DOHH2 (cell line): ENCODE measurements around the gene FABP7.
A peak's percentile ranks its signal among the peaks of the same experiment; 100 is the strongest.

Experiments
- H3F3A ChIP-seq: fragments of 200-600 bp; sonication (generic), shearing (Covaris generic); 2 replicates; pipeline ENCODE4 v1.6.0; 2016; ENCODE audit warnings: antibody characterized with exemption, mild to moderate bottlenecking; ENCODE audit not compliant: control insufficient read depth, insufficient read depth
- H3K27ac ChIP-seq: fragments of 200-600 bp; sonication (generic); 2 replicates; pipeline ENCODE4 v1.5.1; 2014; ENCODE audit warnings: low read depth, mild to moderate bottlenecking, low read length, moderate library complexity
- H3K27me3 ChIP-seq: fragments of 200-600 bp; sonication (generic); 2 replicates; pipeline ENCODE4 v1.6.1; 2014; ENCODE audit warnings: mild to moderate bottlenecking, low read length, mixed read lengths; ENCODE audit not compliant: control insufficient read depth
- H3K36me3 ChIP-seq: fragments of 200-600 bp; sonication (generic); 2 replicates; pipeline ENCODE4 v1.6.1; 2014; ENCODE audit warnings: mild to moderate bottlenecking, low read length, moderate library complexity, mixed read lengths; ENCODE audit not compliant: control insufficient read depth
- H3K4me1 ChIP-seq: fragments of 200-600 bp; sonication (generic); 2 replicates; pipeline ENCODE4 v1.6.1; 2014; ENCODE audit warnings: mild to moderate bottlenecking, low read length, mixed read lengths; ENCODE audit not compliant: control insufficient read depth
- H3K4me2 ChIP-seq: fragments of 200-600 bp; sonication (generic); 2 replicates; pipeline ENCODE4 v1.6.0; 2014; ENCODE audit warnings: mild to moderate bottlenecking, low read length, moderate library complexity
- H3K4me3 ChIP-seq: fragments of 200-600 bp; sonication (generic); 2 replicates; pipeline ENCODE4 v1.5.1; 2014; ENCODE audit warnings: mild to moderate bottlenecking, low read length, mixed read lengths
- H3K79me2 ChIP-seq: fragments of 200-600 bp; sonication (generic); 2 replicates; pipeline ENCODE4 v1.6.1; 2014; ENCODE audit warnings: mild to moderate bottlenecking, low read length, mixed read lengths; ENCODE audit not compliant: control insufficient read depth
- H3K9me2 ChIP-seq: fragments of 200-600 bp; sonication (generic); replicated peaks from 2 replicates; pipeline ENCODE4 v1.6.1; 2014; ENCODE audit warnings: mild to moderate bottlenecking, low read length, mixed read lengths; ENCODE audit not compliant: control insufficient read depth
- H3K9me3 ChIP-seq: fragments of 200-600 bp; sonication (generic); 2 replicates; pipeline ENCODE4 v1.6.1; 2014; ENCODE audit warnings: antibody characterized with exemption, low read length, mixed read lengths; ENCODE audit not compliant: control insufficient read depth, insufficient read depth
- H4K20me1 ChIP-seq: fragments of 200-600 bp; sonication (generic); 2 replicates; pipeline ENCODE4 v1.6.0; 2014; ENCODE audit warnings: low read depth, mild to moderate bottlenecking, antibody characterized with exemption, low read length, moderate library complexity; ENCODE audit not compliant: control insufficient read depth, insufficient read depth
- EZH2phosphoT487 ChIP-seq: fragments of 200-600 bp; sonication (generic); IDR thresholded peaks from 2 replicates; pipeline ENCODE4 v1.6.1; 2017; ENCODE audit warnings: borderline replicate concordance, mild to moderate bottlenecking, antibody characterized with exemption, low read length, moderate library complexity, mixed read lengths
- TF ChIP-seq, protein P1 (sequence below): fragments of 200-600 bp; sonication (generic); IDR thresholded peaks from one replicate; pipeline ENCODE4 v1.5.1; 2014; ENCODE audit warnings: antibody characterized with exemption, mild to moderate bottlenecking, low read depth, low read length; ENCODE audit not compliant: poor library complexity, severe bottlenecking

Gene FABP7

DNA sequence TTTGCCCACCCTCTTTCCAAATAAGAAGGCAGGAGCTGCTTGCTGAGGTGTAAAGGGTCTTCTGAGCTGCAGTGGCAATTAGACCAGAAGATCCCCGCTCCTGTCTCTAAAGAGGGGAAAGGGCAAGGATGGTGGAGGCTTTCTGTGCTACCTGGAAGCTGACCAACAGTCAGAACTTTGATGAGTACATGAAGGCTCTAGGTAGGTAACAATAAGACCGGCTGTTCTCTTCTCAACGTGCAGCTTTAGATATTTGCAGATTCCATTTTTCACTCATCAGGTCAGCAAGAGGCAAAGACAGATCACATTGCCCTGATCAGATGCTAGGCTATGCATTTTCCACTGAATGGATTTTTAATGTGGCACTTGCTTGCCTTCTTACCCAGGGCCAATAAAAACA, at the start of gene FABP7:
FABP7 (plus strand) TSS at position 50 of the 400 bp plus-strand sequence; CDS start at position 129, 79 bp downstream.
- Histone ChIP-seq H3K4me2 (no peak within 1 kb of the TSS), H3K79me2 (no peaks in the 10 kb centered on the region), H3K4me3 (no peak within 1 kb of the TSS), H3K9me3 (no peaks in the 10 kb centered on the region), H3K9me2 (no peaks in the 10 kb centered on the region), H3K36me3 (no peaks in the 10 kb centered on the region), H3F3A (no peaks in the 10 kb centered on the region), H3K27me3 (peaks cover 6% of the 10 kb centered on the region), H3K27ac (no peak within 1 kb of the TSS), H4K20me1 (no peaks in the 10 kb centered on the region), H3K4me1 (no peaks in the 10 kb centered on the region)
- TF ChIP-seq, protein P1, sequence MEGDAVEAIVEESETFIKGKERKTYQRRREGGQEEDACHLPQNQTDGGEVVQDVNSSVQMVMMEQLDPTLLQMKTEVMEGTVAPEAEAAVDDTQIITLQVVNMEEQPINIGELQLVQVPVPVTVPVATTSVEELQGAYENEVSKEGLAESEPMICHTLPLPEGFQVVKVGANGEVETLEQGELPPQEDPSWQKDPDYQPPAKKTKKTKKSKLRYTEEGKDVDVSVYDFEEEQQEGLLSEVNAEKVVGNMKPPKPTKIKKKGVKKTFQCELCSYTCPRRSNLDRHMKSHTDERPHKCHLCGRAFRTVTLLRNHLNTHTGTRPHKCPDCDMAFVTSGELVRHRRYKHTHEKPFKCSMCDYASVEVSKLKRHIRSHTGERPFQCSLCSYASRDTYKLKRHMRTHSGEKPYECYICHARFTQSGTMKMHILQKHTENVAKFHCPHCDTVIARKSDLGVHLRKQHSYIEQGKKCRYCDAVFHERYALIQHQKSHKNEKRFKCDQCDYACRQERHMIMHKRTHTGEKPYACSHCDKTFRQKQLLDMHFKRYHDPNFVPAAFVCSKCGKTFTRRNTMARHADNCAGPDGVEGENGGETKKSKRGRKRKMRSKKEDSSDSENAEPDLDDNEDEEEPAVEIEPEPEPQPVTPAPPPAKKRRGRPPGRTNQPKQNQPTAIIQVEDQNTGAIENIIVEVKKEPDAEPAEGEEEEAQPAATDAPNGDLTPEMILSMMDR, result no peak
- no peak for TF ChIP-seq EZH2phosphoT487

DNA sequence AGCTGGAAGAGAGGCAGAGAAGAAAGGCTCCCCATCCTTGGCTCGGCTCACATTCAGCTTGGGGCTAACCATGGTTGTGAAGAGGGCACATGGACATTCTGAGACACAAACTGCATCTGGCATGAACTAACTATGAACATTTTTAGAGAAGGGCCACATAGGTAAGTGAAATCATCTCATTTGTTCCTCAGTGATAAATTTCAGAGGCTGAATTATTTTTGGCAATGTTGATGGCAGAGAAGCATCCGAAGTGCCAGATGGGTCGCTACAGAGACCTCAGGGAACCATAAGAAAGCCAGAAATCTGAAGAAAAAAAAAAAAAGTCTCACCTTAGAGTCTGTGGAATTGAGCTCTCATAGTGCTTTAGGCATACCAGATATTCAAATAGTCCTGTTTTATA, 49.2 kb upstream of the FABP7 start:
- Histone ChIP-seq H3K4me2 (no peak overlapping the region), H3K36me3 (no peaks in the 10 kb centered on the region), H3F3A (no peaks in the 10 kb centered on the region), H4K20me1 (no peaks in the 10 kb centered on the region), H3K4me3 (no peak overlapping the region), H3K79me2 (no peaks in the 10 kb centered on the region), H3K27me3 (no peaks in the 10 kb centered on the region; the same call in 1 of the 2 replicates), H3K9me2 (no peaks in the 10 kb centered on the region), H3K4me1 (no peaks in the 10 kb centered on the region), H3K27ac (no peak overlapping the region), H3K9me3 (no peaks in the 10 kb centered on the region)
- TF ChIP-seq, protein P1, result no peak
- TF ChIP-seq EZH2phosphoT487, result no peak

DNA sequence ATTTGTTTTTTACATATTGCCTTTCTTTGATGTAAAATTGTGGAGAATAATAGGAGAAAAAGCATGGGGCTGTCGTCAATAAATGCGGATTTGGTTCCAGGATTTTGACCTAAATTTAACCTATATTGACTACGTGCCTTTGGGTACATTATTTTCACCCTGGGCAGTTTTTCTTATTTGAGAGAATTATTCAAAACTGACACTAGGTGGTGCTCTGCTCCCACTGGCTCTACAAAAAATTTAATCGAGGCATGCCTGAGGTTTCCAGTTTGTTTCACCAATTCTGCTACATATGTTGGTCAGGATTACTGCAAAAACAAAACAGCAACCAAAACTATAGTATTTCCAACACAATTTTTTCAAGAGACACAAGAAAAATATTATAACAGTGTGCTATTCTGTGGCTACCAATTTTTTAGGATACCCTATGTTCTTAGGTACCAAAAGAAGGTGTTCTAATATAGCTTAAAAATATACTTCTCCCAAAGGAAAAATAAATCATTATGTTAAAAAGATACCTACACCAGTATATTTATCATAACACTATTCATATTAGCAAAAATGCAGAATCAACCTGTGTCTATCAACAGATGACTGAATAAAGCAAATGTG, 48.6 kb upstream of the FABP7 start:
- H3K4me1 ChIP-seq, result no peaks in the 10 kb centered on the region
- H3K27me3 ChIP-seq, result no peaks in the 10 kb centered on the region; the same call in 1 of the 2 replicates
- H3K4me3 ChIP-seq, result no peak overlapping the region
- no peaks in the 10 kb centered on the region for H3K9me2 ChIP-seq
- H3F3A ChIP-seq, result no peaks in the 10 kb centered on the region
- no peak overlapping the region for H3K27ac ChIP-seq
- H3K36me3 ChIP-seq, result no peaks in the 10 kb centered on the region
- no peaks in the 10 kb centered on the region for H3K9me3 ChIP-seq
- TF ChIP-seq, protein P1, result peak; percentile 70
- TF ChIP-seq EZH2phosphoT487, result no peak
- H3K4me2 ChIP-seq, result no peak overlapping the region
- H3K79me2 ChIP-seq, result no peaks in the 10 kb centered on the region
- H4K20me1 ChIP-seq, result no peaks in the 10 kb centered on the region
